HEK293 (cell line): ENCODE measurements around the gene PARVA.

Experiments used
- CTCF ChIA-PET: fragments of 350-600 bp; formaldehyde crosslinking; extraction: SDS; loops from one replicate; lab custom pipeline; 2021; ENCODE audit warnings: antibody characterized with exemption; lab: Yijun Ruan, JAX
- POLR2A ChIA-PET: fragments of 300-600 bp; formaldehyde crosslinking; extraction: SDS; loops from one replicate; lab custom pipeline; 2020; ENCODE audit warnings: antibody characterized with exemption, inconsistent platforms; lab: Yijun Ruan, JAX
- H3K27ac ChIP-seq: fragments of 200-500 bp; sonication (Bioruptor generic); 2 replicates; pipeline ENCODE4 v1.5.1; 2014; ENCODE audit warnings: low read depth, low read length, control low read depth, inconsistent platforms; ENCODE audit errors: extremely low read depth
- H3K36me3 ChIP-seq, 2 experiments: fragments of 200-500 bp in 1 of 2; sonication (Bioruptor generic) in 1 of 2; 1 replicate in 1 of 2; 2 replicates in 1 of 2; pipeline ENCODE4 v1.5.1; 2014 to 2017; ENCODE audit warnings: inconsistent platforms in 2 of 2, low read length in 2 of 2; ENCODE audit not compliant: control insufficient read depth in 2 of 2, insufficient read depth in 1 of 2
- H3K4me1 ChIP-seq: fragments of 200-500 bp; sonication (Bioruptor generic); 2 replicates; pipeline ENCODE4 v1.5.1; 2014; ENCODE audit warnings: mild to moderate bottlenecking, low read length, inconsistent platforms; ENCODE audit not compliant: control insufficient read depth, insufficient read depth
- H3K4me3 ChIP-seq: 2 replicates; pipeline ENCODE4 v1.5.1; 2011; ENCODE audit warnings: low read depth, mild to moderate bottlenecking, control low read depth, low read length, moderate library complexity
- H3K9me3 ChIP-seq: fragments of 200-500 bp; sonication (Bioruptor generic); 2 replicates; pipeline ENCODE4 v1.5.1; 2014; ENCODE audit warnings: low read depth, low read length, inconsistent platforms; ENCODE audit not compliant: control insufficient read depth, insufficient read depth
- HOXC10 ChIP-seq: sonication (generic); formaldehyde crosslinking; IDR thresholded peaks from 2 replicates; pipeline ENCODE4 v1.8.1; 2023; ENCODE audit warnings: mild to moderate bottlenecking, missing genetic modification reagents
- SETDB1 ChIP-seq: IDR thresholded peaks from one replicate; pipeline ENCODE4 v1.6.1; 2017; ENCODE audit warnings: mild to moderate bottlenecking, low read length, moderate library complexity, mixed read lengths; ENCODE audit not compliant: insufficient read length
- SP2 ChIP-seq: fragments of 450-650 bp; formaldehyde crosslinking; IDR thresholded peaks from 2 replicates; pipeline ENCODE4 v1.5.1; 2016; ENCODE audit warnings: missing biosample characterization, missing genetic modification characterization
- ZBTB17 ChIP-seq: fragments of 450-650 bp; formaldehyde crosslinking; IDR thresholded peaks from 2 replicates; pipeline ENCODE4 v1.5.1; 2016; ENCODE audit warnings: missing biosample characterization, missing genetic modification characterization
- ZNF10 ChIP-seq: fragments of 450-650 bp; formaldehyde crosslinking; IDR thresholded peaks from 2 replicates; pipeline ENCODE4 v1.5.1; 2017; ENCODE audit warnings: missing biosample characterization, missing genetic modification characterization
- ZNF146 ChIP-seq: fragments of 450-650 bp; formaldehyde crosslinking; IDR thresholded peaks from 2 replicates; pipeline ENCODE4 v1.5.1; 2016; ENCODE audit warnings: missing biosample characterization, missing genetic modification characterization
- ZNF16 ChIP-seq: fragments of 450-650 bp; formaldehyde crosslinking; IDR thresholded peaks from 2 replicates; pipeline ENCODE4 v1.5.1; 2016; ENCODE audit warnings: low read depth, missing biosample characterization, missing genetic modification characterization
- ZNF2 ChIP-seq: fragments of 450-650 bp; formaldehyde crosslinking; IDR thresholded peaks from 2 replicates; pipeline ENCODE4 v1.5.1; 2016; ENCODE audit warnings: missing biosample characterization, missing genetic modification characterization
- ZNF341 ChIP-seq: fragments of 450-650 bp; formaldehyde crosslinking; IDR thresholded peaks from 2 replicates; pipeline ENCODE4; 2016; ENCODE audit warnings: low read depth, missing biosample characterization, missing genetic modification characterization
- ZNF658 ChIP-seq: fragments of 450-650 bp; formaldehyde crosslinking; IDR thresholded peaks from 2 replicates; pipeline ENCODE4; 2016; ENCODE audit warnings: missing biosample characterization, missing genetic modification characterization
- TF ChIP-seq, protein P1 (sequence below): fragments of 450-650 bp; formaldehyde crosslinking; IDR thresholded peaks from 2 replicates; pipeline ENCODE4 v1.5.1; 2016; ENCODE audit warnings: missing biosample characterization, missing genetic modification characterization
- TF ChIP-seq, protein P2 (sequence below): fragments of 450-650 bp; formaldehyde crosslinking; IDR thresholded peaks from 2 replicates; pipeline ENCODE4 v1.5.1; 2017; ENCODE audit warnings: missing biosample characterization, missing genetic modification characterization
- TF ChIP-seq, protein P3 (sequence below): fragments of 450-650 bp; formaldehyde crosslinking; IDR thresholded peaks from 2 replicates; pipeline ENCODE4 v1.5.1; 2016; ENCODE audit warnings: missing biosample characterization, missing genetic modification characterization
- TF ChIP-seq, protein P4 (sequence below): fragments of 450-650 bp; formaldehyde crosslinking; IDR thresholded peaks from 2 replicates; pipeline ENCODE4 v1.5.1; 2016; ENCODE audit warnings: missing biosample characterization, missing genetic modification characterization, borderline replicate concordance
- TF ChIP-seq, protein P5 (sequence below): fragments of 450-650 bp; IDR thresholded peaks from 2 replicates; pipeline ENCODE4 v1.5.1; 2018; ENCODE audit warnings: missing biosample characterization, missing genetic modification characterization
- TF ChIP-seq, protein P6 (sequence below): fragments of 450-650 bp; formaldehyde crosslinking; IDR thresholded peaks from 2 replicates; pipeline ENCODE4 v1.5.1; 2017; ENCODE audit warnings: missing biosample characterization, missing genetic modification characterization

The PARVA gene

DNA sequence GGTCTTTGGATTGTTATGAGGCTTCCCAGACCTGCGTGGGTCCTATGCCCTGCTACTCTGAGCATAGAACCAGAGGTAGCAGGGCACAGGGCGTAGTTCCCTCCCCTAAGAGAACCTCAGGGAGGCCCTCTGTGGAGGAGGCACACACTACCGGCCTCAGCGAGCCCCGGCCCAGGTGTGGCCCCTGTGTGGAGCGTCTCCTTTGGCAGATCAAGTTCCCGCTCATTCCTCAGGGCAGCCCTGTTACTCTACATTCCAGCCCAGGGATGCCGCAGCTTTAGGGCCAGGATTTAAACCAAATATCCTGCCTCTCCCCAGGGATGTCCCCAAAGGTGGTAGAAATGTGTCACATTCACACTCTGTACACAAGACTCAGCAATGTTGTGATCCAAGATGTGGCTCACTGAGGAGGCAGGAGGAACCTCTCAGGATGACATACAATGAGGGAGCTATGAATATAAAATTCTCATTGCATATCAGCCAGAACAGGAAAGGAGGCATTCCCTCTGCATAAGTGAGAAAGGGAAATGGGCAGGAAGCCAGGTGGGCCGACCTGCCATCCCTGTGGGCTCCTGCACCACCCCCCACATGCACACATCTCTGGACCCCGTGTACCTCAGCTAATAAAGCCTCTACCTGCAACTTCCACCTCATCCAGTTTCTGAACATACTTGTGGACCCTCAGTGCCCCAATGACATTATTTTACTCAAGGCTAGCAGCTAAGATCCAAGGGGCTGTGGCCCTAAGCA lies 165.0 kb downstream of the PARVA start:
- Histone ChIP-seq H3K4me1 (no peaks in the 10 kb centered on the region), H3K27ac (no peak overlapping the region), H3K4me3 (no peak overlapping the region), H3K36me3 (no peaks in the 10 kb centered on the region), H3K9me3 (no peaks in the 10 kb centered on the region)
- ChIA-PET POLR2A (no interaction called here), CTCF (no interaction called here)
- TF ChIP-seq SETDB1 = no peak
- TF ChIP-seq, protein P1, sequence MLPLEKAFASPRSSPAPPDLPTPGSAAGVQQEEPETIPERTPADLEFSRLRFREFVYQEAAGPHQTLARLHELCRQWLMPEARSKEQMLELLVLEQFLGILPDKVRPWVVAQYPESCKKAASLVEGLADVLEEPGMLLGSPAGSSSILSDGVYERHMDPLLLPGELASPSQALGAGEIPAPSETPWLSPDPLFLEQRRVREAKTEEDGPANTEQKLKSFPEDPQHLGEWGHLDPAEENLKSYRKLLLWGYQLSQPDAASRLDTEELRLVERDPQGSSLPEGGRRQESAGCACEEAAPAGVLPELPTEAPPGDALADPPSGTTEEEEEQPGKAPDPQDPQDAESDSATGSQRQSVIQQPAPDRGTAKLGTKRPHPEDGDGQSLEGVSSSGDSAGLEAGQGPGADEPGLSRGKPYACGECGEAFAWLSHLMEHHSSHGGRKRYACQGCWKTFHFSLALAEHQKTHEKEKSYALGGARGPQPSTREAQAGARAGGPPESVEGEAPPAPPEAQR (tag by site-specific recombination) = no peak
- no peak for TF ChIP-seq SP2 (tag by site-specific recombination)
- no peak for TF ChIP-seq ZBTB17
- TF ChIP-seq ZNF146 (tag by site-specific recombination) = no peak

DNA sequence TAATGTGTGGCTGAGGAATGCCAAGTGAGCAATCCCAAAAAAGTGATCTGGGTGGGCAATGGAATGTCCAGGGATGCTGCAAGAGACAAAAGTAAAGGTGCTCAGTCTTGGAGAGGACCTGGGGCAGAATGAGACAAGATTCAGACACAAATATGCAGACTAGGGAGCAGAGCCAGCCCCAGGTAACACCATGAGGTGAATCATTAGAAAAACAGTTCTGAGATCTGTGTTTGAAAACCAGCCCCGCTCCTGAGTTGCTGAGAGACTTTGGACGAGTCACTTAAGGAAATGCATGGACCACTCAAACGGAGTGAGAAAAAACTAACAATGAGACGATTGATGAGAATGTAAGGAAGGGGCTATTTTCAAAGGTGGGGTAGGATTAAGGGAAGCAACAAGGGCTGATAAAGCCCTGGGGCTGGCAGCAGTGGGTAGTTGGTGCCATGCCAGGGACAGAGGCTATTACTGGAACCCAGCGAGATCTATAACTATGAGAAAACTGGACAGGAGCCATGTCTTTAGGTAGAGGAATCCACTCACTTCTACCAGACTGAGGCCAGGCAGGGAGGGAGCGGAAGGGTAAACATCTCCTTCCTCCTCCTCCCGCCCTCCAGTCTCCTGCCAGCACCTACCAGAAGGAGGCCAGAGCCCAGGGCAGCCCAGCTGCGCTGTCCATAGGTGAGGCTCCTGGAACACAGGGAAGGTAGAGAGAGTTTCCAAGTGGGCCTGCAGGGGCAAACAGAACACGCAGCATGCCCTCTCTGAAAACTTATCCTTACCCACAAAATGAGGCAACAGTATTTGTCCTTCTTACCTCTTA lies 166.4 kb downstream of the PARVA start:
- no peaks in the 10 kb centered on the region for H3K9me3 ChIP-seq
- H3K4me3 ChIP-seq = no peak overlapping the region
- H3K27ac ChIP-seq = no peak overlapping the region
- no peaks in the 10 kb centered on the region for H3K4me1 ChIP-seq
- CTCF ChIA-PET = interaction anchor here (0.6 to 0.7 kb wide), 3 partner anchors 15 to 791 kb away, joined by 3 read pairs; no protein-coding TSS in a partner anchor
- POLR2A ChIA-PET = no interaction called here
- no peak for TF ChIP-seq ZNF10 (tag by site-specific recombination)
- TF ChIP-seq, protein P2, sequence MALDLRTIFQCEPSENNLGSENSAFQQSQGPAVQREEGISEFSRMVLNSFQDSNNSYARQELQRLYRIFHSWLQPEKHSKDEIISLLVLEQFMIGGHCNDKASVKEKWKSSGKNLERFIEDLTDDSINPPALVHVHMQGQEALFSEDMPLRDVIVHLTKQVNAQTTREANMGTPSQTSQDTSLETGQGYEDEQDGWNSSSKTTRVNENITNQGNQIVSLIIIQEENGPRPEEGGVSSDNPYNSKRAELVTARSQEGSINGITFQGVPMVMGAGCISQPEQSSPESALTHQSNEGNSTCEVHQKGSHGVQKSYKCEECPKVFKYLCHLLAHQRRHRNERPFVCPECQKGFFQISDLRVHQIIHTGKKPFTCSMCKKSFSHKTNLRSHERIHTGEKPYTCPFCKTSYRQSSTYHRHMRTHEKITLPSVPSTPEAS (tag by site-specific recombination) = no peak
- TF ChIP-seq ZNF16 = no peak
- no peak for TF ChIP-seq ZNF341 (tag by site-specific recombination)
- TF ChIP-seq ZNF658 (tag by site-specific recombination) = no peak
- TF ChIP-seq, protein P3, sequence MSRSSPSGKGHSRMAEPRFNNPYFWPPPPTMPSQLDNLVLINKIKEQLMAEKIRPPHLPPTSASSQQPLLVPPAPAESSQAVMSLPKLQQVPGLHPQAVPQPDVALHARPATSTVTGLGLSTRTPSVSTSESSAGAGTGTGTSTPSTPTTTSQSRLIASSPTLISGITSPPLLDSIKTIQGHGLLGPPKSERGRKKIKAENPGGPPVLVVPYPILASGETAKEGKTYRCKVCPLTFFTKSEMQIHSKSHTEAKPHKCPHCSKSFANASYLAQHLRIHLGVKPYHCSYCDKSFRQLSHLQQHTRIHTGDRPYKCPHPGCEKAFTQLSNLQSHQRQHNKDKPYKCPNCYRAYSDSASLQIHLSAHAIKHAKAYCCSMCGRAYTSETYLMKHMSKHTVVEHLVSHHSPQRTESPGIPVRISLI (tag by site-specific recombination) = no peak
- no peak for TF ChIP-seq ZNF2 (tag by site-specific recombination)
- TF ChIP-seq, protein P4, sequence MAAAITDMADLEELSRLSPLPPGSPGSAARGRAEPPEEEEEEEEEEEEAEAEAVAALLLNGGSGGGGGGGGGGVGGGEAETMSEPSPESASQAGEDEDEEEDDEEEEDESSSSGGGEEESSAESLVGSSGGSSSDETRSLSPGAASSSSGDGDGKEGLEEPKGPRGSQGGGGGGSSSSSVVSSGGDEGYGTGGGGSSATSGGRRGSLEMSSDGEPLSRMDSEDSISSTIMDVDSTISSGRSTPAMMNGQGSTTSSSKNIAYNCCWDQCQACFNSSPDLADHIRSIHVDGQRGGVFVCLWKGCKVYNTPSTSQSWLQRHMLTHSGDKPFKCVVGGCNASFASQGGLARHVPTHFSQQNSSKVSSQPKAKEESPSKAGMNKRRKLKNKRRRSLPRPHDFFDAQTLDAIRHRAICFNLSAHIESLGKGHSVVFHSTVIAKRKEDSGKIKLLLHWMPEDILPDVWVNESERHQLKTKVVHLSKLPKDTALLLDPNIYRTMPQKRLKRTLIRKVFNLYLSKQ = no peak
- TF ChIP-seq, protein P5, sequence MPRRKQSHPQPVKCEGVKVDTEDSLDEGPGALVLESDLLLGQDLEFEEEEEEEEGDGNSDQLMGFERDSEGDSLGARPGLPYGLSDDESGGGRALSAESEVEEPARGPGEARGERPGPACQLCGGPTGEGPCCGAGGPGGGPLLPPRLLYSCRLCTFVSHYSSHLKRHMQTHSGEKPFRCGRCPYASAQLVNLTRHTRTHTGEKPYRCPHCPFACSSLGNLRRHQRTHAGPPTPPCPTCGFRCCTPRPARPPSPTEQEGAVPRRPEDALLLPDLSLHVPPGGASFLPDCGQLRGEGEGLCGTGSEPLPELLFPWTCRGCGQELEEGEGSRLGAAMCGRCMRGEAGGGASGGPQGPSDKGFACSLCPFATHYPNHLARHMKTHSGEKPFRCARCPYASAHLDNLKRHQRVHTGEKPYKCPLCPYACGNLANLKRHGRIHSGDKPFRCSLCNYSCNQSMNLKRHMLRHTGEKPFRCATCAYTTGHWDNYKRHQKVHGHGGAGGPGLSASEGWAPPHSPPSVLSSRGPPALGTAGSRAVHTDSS (tag by site-specific recombination) = no peak
- TF ChIP-seq, protein P6, sequence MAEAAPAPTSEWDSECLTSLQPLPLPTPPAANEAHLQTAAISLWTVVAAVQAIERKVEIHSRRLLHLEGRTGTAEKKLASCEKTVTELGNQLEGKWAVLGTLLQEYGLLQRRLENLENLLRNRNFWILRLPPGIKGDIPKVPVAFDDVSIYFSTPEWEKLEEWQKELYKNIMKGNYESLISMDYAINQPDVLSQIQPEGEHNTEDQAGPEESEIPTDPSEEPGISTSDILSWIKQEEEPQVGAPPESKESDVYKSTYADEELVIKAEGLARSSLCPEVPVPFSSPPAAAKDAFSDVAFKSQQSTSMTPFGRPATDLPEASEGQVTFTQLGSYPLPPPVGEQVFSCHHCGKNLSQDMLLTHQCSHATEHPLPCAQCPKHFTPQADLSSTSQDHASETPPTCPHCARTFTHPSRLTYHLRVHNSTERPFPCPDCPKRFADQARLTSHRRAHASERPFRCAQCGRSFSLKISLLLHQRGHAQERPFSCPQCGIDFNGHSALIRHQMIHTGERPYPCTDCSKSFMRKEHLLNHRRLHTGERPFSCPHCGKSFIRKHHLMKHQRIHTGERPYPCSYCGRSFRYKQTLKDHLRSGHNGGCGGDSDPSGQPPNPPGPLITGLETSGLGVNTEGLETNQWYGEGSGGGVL (tag by site-specific recombination) = no peak
- TF ChIP-seq HOXC10 = no peak
- no peaks in the 10 kb centered on the region for H3K36me3 ChIP-seq
